A673 (cell line): ENCODE data around the gene LRRN4CL.
"Not testable (repeated sequence)": the region's sequence is repeated elsewhere in the genome, so short reads cannot be mapped to it uniquely, and the experiment has no call there.

Experiments used
- EZH2 ChIP-seq: fragments of 200-600 bp; sonication (generic); IDR thresholded peaks from 2 replicates; pipeline ENCODE4 v1.6.1; 2017; ENCODE audit warnings: borderline replicate concordance, low read depth, mild to moderate bottlenecking, mixed read lengths, antibody characterized with exemption, low read length; ENCODE audit not compliant: poor library complexity, severe bottlenecking
- TF ChIP-seq, protein P1 (sequence below): fragments of 300-800, 200-600 bp; sonication (generic); conservative IDR thresholded peaks from 2 replicates; pipeline ENCODE4 v1.5.1; 2017; ENCODE audit warnings: low read depth, mild to moderate bottlenecking, antibody characterized with exemption, low read length, moderate library complexity, mixed read lengths

GRCh38 chr11:62730076-62730475 is 40.7 kb upstream of the LRRN4CL start:
- TF ChIP-seq, protein P1, sequence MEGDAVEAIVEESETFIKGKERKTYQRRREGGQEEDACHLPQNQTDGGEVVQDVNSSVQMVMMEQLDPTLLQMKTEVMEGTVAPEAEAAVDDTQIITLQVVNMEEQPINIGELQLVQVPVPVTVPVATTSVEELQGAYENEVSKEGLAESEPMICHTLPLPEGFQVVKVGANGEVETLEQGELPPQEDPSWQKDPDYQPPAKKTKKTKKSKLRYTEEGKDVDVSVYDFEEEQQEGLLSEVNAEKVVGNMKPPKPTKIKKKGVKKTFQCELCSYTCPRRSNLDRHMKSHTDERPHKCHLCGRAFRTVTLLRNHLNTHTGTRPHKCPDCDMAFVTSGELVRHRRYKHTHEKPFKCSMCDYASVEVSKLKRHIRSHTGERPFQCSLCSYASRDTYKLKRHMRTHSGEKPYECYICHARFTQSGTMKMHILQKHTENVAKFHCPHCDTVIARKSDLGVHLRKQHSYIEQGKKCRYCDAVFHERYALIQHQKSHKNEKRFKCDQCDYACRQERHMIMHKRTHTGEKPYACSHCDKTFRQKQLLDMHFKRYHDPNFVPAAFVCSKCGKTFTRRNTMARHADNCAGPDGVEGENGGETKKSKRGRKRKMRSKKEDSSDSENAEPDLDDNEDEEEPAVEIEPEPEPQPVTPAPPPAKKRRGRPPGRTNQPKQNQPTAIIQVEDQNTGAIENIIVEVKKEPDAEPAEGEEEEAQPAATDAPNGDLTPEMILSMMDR: not testable (repeated sequence)
- TF ChIP-seq EZH2: not testable (repeated sequence)
